NCI-H2196 (cell line): ENCODE data around the gene RELL2.

ENCODE experiments used
- DNase-seq: peaks from one replicate; lab custom pipeline; 2025; ENCODE audit not compliant: unreplicated experiment; lab: John Stamatoyannopoulos, UW

The RELL2 gene

GRCh38 chr5:141675672-141676071 lies 38.9 kb downstream of the RELL2 start:
- no peak for DNase-seq

GRCh38 chr5:141677415-141677814 lies 40.6 kb downstream of the RELL2 start:
- no peak for DNase-seq

DNA sequence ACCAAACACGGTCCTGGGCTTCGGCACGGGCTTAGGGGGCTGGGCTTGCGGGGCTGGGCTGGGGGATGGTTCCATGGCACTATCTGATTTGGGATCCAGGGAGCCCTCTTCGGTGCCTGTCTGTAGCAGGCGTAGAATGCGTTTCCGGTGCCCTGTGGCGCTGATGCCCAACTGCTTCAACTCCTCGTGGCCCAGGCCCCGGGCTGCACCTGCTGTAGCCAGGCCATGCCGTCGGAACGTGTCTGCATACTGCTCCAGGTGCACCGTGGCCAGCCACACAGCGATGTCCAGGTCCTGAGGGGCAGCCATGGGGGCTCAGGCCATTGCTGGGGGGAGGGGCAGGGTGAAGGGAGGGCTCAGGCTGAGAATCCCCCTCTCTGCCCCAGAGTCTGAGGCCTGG lies 43.4 kb downstream of the RELL2 start:
- no peak for DNase-seq

GRCh38 chr5:141680751-141681201 lies 44.0 kb downstream of the RELL2 start:
- no peak for DNase-seq

- no peak for DNase-seq
These were observed 44.5 kb downstream of the RELL2 start for GRCh38 chr5:141681295-141681694.

- peak; percentile 11 for DNase-seq
These were observed 45.2 kb downstream of the RELL2 start, which contains the start of gene ARAP3 for GRCh38 chr5:141681695-141682641. TSS of gene ARAP3 (minus strand) at chr5:141682230. CDS start at chr5:141680486, 1,744 bp downstream.

GRCh38 chr5:141683596-141684141 lies 46.9 kb downstream of the RELL2 start:
- DNase-seq: no peak

- DNase-seq: no peak
These were observed 48.8 kb downstream of the RELL2 start for GRCh38 chr5:141685591-141685990.

DNA sequence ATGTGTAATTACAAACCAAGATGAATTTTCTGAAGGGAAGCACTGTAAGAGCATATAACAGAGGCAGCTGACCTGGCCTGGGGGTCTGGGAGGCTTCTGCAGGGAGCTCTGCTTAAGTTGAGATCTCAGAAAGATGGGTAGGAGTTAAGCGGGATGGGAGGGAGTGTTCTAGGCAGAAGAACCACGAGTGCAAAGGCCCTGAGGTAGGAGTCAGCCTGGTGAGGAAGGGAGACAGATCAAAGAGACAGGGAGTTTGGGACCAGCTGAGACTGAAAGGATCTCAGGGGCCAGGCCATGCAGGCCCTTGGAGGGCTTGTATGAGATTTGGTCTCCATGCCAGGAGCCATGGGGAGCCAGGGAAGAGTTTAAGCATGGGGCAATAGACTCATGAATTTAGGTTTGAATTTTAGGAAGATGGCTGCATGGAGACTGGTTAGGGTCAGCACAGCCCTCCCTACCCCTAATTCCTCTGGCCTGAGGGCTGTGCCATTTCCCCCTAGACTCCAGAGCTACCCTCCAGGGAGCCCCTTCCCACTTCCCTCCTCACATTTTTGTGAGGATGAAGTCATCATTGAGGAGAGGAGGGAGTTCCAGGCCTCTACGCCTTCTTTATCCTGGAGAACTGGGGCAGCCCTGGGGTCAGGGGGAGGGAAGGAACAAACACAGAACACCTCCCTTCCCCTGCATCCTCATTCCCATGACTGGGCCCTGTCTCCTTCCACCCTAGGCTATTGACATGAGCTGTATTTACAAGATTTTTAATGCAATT lies 50.0 kb downstream of the RELL2 start:
- DNase-seq: no peak
